Right hindlimb (tissue), 1 donor: ENCODE data around the gene CSAD.
A peak's percentile ranks its signal among the peaks of the same experiment; 100 is the strongest.
"Not testable (repeated sequence)": the region's sequence is repeated elsewhere in the genome, so short reads cannot be mapped to it uniquely, and the experiment has no call there.

Experiments
- DNase-seq: peaks from one replicate; pipeline ENCODE4 v3.0.0-alpha.2; 2018

The CSAD gene

GRCh38 chr12:53218551-53219291 lies 38.0 kb upstream of the CSAD start:
- peak; percentile 80 for DNase-seq

GRCh38 chr12:53217931-53218307 lies 37.2 kb upstream of the CSAD start:
- DNase-seq, result no peak

GRCh38 chr12:53217051-53217930 lies 36.6 kb upstream of the CSAD start:
- DNase-seq, result no peak

- no peak for DNase-seq
Measured at GRCh38 chr12:53215497-53215896, 34.8 kb upstream of the CSAD start.

GRCh38 chr12:53214687-53215455 lies 34.1 kb upstream of the CSAD start:
- peak; percentile 45 for DNase-seq

GRCh38 chr12:53214221-53214620 lies 33.5 kb upstream of the CSAD start:
- DNase-seq, result no peak

- DNase-seq, result peak; percentile 85
Measured at GRCh38 chr12:53213348-53213747, 32.6 kb upstream of the CSAD start.

GRCh38 chr12:53212931-53213330 lies 32.2 kb upstream of the CSAD start:
- no peak for DNase-seq

- peak; percentile 19 for DNase-seq
Measured at GRCh38 chr12:53211476-53212381, 31.0 kb upstream of the CSAD start.

GRCh38 chr12:53210843-53211242 lies 30.1 kb upstream of the CSAD start:
- DNase-seq, result no peak

GRCh38 chr12:53208877-53209463 lies 28.2 kb upstream of the CSAD start:
- DNase-seq, result no peak

GRCh38 chr12:53208435-53208834 lies 27.7 kb upstream of the CSAD start:
- no peak for DNase-seq

- no peak for DNase-seq
Measured at GRCh38 chr12:53207042-53207441, 26.3 kb upstream of the CSAD start, which contains the start of gene ITGB7. Gene ITGB7, minus strand, starts transcription at chr12:53207251. Its CDS starts 6,808 bp downstream, at chr12:53200443.

GRCh38 chr12:53205747-53206419 lies 25.2 kb upstream of the CSAD start:
- DNase-seq, result no peak

- no peak for DNase-seq
Measured at GRCh38 chr12:53204351-53204750, 23.6 kb upstream of the CSAD start.

GRCh38 chr12:53202316-53202715 lies 21.6 kb upstream of the CSAD start:
- DNase-seq, result not testable (repeated sequence)

- no peak for DNase-seq
Measured at GRCh38 chr12:53201639-53202038, 20.9 kb upstream of the CSAD start.

GRCh38 chr12:53201177-53201541 lies 20.4 kb upstream of the CSAD start:
- no peak for DNase-seq

GRCh38 chr12:53200458-53201176 lies 19.9 kb upstream of the CSAD start:
- no peak for DNase-seq

GRCh38 chr12:53200107-53200457 lies 19.4 kb upstream of the CSAD start:
- no peak for DNase-seq

GRCh38 chr12:53199700-53200099 lies 19.0 kb upstream of the CSAD start:
- DNase-seq, result no peak
